AG08396 (cell line): ENCODE results near the gene MTRF1.
A peak's percentile ranks its signal among the peaks of the same experiment; 100 is the strongest.

ENCODE experiments used
- DNase-seq: peaks from one replicate; pipeline ENCODE4 v3.0.0; 2012; ENCODE audit warnings: low spot score, mixed read lengths

The MTRF1 gene

GRCh38 chr13:41263261-41263971 lies at the start of gene MTRF1:
Gene MTRF1 (minus strand): TSS chr13:41263576. CDS start chr13:41260907, 2,669 bp downstream.
- DNase-seq = peak; percentile 87

GRCh38 chr13:41313117-41313516 lies 49.7 kb upstream of the MTRF1 start:
- no peak for DNase-seq

GRCh38 chr13:41312176-41312500 lies 48.8 kb upstream of the MTRF1 start:
- peak; percentile 53 for DNase-seq

GRCh38 chr13:41311406-41312175 lies 48.2 kb upstream of the MTRF1 start:
- DNase-seq = peak; percentile 47

GRCh38 chr13:41310963-41311405 lies 47.6 kb upstream of the MTRF1 start, which contains the start of gene NAA16:
Gene NAA16 (plus strand): TSS chr13:41311267. CDS start chr13:41311529, 262 bp downstream.
- DNase-seq = peak; percentile 97

- DNase-seq = no peak
Observed at GRCh38 chr13:41307884-41308640, 44.7 kb upstream of the MTRF1 start.

- no peak for DNase-seq
Observed at GRCh38 chr13:41306271-41307145, 43.1 kb upstream of the MTRF1 start.

- DNase-seq = no peak
Observed at GRCh38 chr13:41304551-41304950, 41.2 kb upstream of the MTRF1 start.

GRCh38 chr13:41302743-41303142 lies 39.4 kb upstream of the MTRF1 start:
- no peak for DNase-seq

GRCh38 chr13:41299316-41300094 lies 36.1 kb upstream of the MTRF1 start:
- no peak for DNase-seq

GRCh38 chr13:41296879-41297646 lies 33.7 kb upstream of the MTRF1 start:
- DNase-seq = no peak

GRCh38 chr13:41295973-41296372 lies 32.6 kb upstream of the MTRF1 start:
- DNase-seq = no peak

- no peak for DNase-seq
Observed at GRCh38 chr13:41294914-41295313, 31.5 kb upstream of the MTRF1 start.

GRCh38 chr13:41293272-41293671 lies 29.9 kb upstream of the MTRF1 start:
- DNase-seq = no peak

GRCh38 chr13:41291246-41291645 lies 27.9 kb upstream of the MTRF1 start:
- DNase-seq = no peak

- no peak for DNase-seq
Observed at GRCh38 chr13:41289463-41289881, 26.1 kb upstream of the MTRF1 start.

GRCh38 chr13:41286370-41286769 lies 23.0 kb upstream of the MTRF1 start:
- no peak for DNase-seq

- DNase-seq = peak; percentile 39
Observed at GRCh38 chr13:41284512-41285288, 21.3 kb upstream of the MTRF1 start.

- DNase-seq = no peak
Observed at GRCh38 chr13:41282129-41282571, 18.8 kb upstream of the MTRF1 start.
